ENCODE data around the gene TNXB. TPM values are rescaled to one million over a fixed set of nuclear protein-coding genes. Genes with fewer than 3 reads are reported as not detected.
A peak's percentile ranks its signal among the peaks of the same experiment; 100 is the strongest.

Gene TNXB
- total RNA-seq, 1 experiment from 2014 or later, result 1.8 TPM

- in situ Hi-C loops (cut with HindIII; ENCODE audit: low pct_unique_long_range_greater_than_20kb, low sequenced_read_pairs), result no loop called here
- intact Hi-C loops (cut with micrococcal nuclease; ENCODE audit: unreplicated experiment), result no loop called here
- CTCF ChIA-PET, result interaction anchor here (0.9 kb wide), 1 partner anchor 9 kb away, joined by 3 read pairs; no protein-coding TSS in a partner anchor
Observed at GRCh38 chr6:32097364-32097763, 11.8 kb downstream of the TNXB start.

More at GRCh38 chr6:32097364-32097763, 11.8 kb downstream of the TNXB start:
- BruUV-seq (replicated peaks), result no TSS peak
- peak; percentile 45 for ATAC-seq
- TF ChIP-seq CTCF (IDR thresholded peaks at IDR 0.05), result no peak
- TF ChIP-seq SIN3A (IDR thresholded peaks at IDR 0.05; ENCODE audit: borderline replicate concordance, insufficient read depth, low read depth, low read length), result no peak
- no peak for TF ChIP-seq REST (IDR thresholded peaks at IDR 0.05; ENCODE audit: insufficient read depth in 1 of 2, low read depth in 2 of 2, low read length in 1 of 2)
- TF ChIP-seq TCF7L2 (IDR thresholded peaks at IDR 0.05; ENCODE audit: low read depth, low read length), result no peak
- TF ChIP-seq POLR2AphosphoS5 (IDR thresholded peaks at IDR 0.05; ENCODE audit: low read depth, low read length), result no peak
- H3K36me3 ChIP-seq (ENCODE audit: control insufficient read depth, insufficient read depth, low read length), result no peaks in the 10 kb centered on the region
- H3K4me3 ChIP-seq (ENCODE audit: low read depth in 2 of 2, low read length in 2 of 2), result no peak overlapping the region
- no peak for DNase-seq (ENCODE audit: low read depth, low spot score)
- H3K27me3 ChIP-seq (ENCODE audit: control insufficient read depth, insufficient read depth, low read length), result no peaks in the 10 kb centered on the region; the same call in 1 of the 2 replicates
- H3K27ac ChIP-seq (ENCODE audit: low read length), result no peak overlapping the region
- H3K4me1 ChIP-seq (ENCODE audit: control insufficient read depth, insufficient read depth, low read length), result no peaks in the 10 kb centered on the region
- no peaks in the 10 kb centered on the region for H3K9me3 ChIP-seq (ENCODE audit: control insufficient read depth, insufficient read depth, low read depth, low read length)
- POLR2A ChIA-PET, result interaction anchor here (0.6 kb wide), 1 partner anchor 29 kb away, joined by 4 read pairs; no protein-coding TSS in a partner anchor
